A549 (cell line): ENCODE data around the gene SMS. TPM values are rescaled to one million over a fixed set of nuclear protein-coding genes. Genes with fewer than 3 reads are reported as not detected.

Source experiments
- ATAC-seq, 2 experiments: fragments of 200-7000 bp in 1 of 2; fragments of >200 bp in 1 of 2; cut with Nextera tagmentation in 1 of 2; cut with Tn5 transposase in 1 of 2; 3 replicates each; pipeline versions ENCODE4 v1.8.0 to v1.9.1; 2018 to 2020; ENCODE audit warnings: mild to moderate bottlenecking in 1 of 2, moderate library complexity in 1 of 2
- CTCF ChIA-PET: fragments of 300-600 bp; sonication (Branson Sonifier 250); formaldehyde crosslinking; extraction: SDS; loops from one replicate; lab custom pipeline; 2021; ENCODE audit warnings: antibody characterized with exemption, inconsistent platforms; lab: Yijun Ruan, JAX
- POLR2A ChIA-PET: fragments of 350-600 bp; formaldehyde crosslinking; extraction: SDS; loops from one replicate; lab custom pipeline; 2021; ENCODE audit warnings: antibody characterized with exemption, inconsistent platforms; lab: Yijun Ruan, JAX
- DNase-seq, 2 experiments: peaks; one replicate each; pipeline versions ENCODE4 v3.0.0 to v3.0.0-alpha.2; 2011 to 2016; ENCODE audit warnings: low read depth in 1 of 2, low spot score in 1 of 2
- FAIRE-seq: peaks from 2 replicates; lab custom pipeline; 2011; peaks lifted over from hg19 to GRCh38; lab: Jason Lieb, UNC
- H3K27ac ChIP-seq, 2 experiments: fragments of >200 bp; sonication (Bioruptor Twin); formaldehyde crosslinking; 3 replicates each; pipeline ENCODE4 v1.5.1; 2016 to 2017
- H3K4me1 ChIP-seq: fragments of >200 bp; sonication (Bioruptor Twin); formaldehyde crosslinking; 3 replicates; pipeline ENCODE4 v1.6.1; 2016
- H3K4me2 ChIP-seq: fragments of >200 bp; sonication (Bioruptor Twin); formaldehyde crosslinking; 3 replicates; pipeline ENCODE4 v1.6.1; 2016
- H3K4me3 ChIP-seq: fragments of >200 bp; sonication (Bioruptor Twin); formaldehyde crosslinking; 3 replicates; pipeline ENCODE4 v1.5.1; 2016
- H3K9me3 ChIP-seq: fragments of >200 bp; sonication (Bioruptor Twin); formaldehyde crosslinking; 3 replicates; pipeline ENCODE4 v1.6.1; 2016
- BCL3 ChIP-seq: fragments of >200 bp; sonication (Bioruptor Twin); formaldehyde crosslinking; IDR thresholded peaks from 3 replicates; pipeline ENCODE4 v1.6.1; 2016
- BHLHE40 ChIP-seq: IDR thresholded peaks from 2 replicates; pipeline ENCODE4 v1.6.1; 2012; ENCODE audit warnings: low read depth, low read length, inconsistent platforms
- CBX8 ChIP-seq: fragments of 200-600 bp; sonication (generic); IDR thresholded peaks from 2 replicates; pipeline ENCODE4 v1.6.1; 2016
- CHD2 ChIP-seq: fragments of 150-350 bp; IDR thresholded peaks from 2 replicates; pipeline ENCODE4 v1.6.1; 2014; ENCODE audit warnings: low read length; ENCODE audit not compliant: partially characterized antibody
- CTCF ChIP-seq: fragments of >200 bp; sonication (Bioruptor Twin); formaldehyde crosslinking; IDR thresholded peaks from 3 replicates; pipeline ENCODE4 v1.5.1; 2016
- HDAC2 ChIP-seq: fragments of 200-600 bp; sonication (generic); IDR thresholded peaks from 2 replicates; pipeline ENCODE4 v1.6.1; 2016
- HOXB5 ChIP-seq: fragments of 250-450 bp; sonication (Bioruptor Pico); IDR thresholded peaks from 2 replicates; pipeline ENCODE4 v1.5.0; 2020; ENCODE audit warnings: mild to moderate bottlenecking, moderate library complexity
- KDM5A ChIP-seq: fragments of 200-600 bp; sonication (generic); IDR thresholded peaks from 2 replicates; pipeline ENCODE4 v1.6.1; 2016; ENCODE audit warnings: antibody characterized with exemption, mild to moderate bottlenecking
- NPAS2 ChIP-seq: fragments of 250-450 bp; sonication (Bioruptor Pico); IDR thresholded peaks from 2 replicates; pipeline ENCODE4 v1.8.0; 2022; ENCODE audit warnings: mild to moderate bottlenecking, moderate library complexity, borderline replicate concordance
- POLR2A ChIP-seq: IDR thresholded peaks from 2 replicates; pipeline ENCODE4 v1.6.1; 2012; ENCODE audit warnings: mild to moderate bottlenecking, low read length
- RAD21 ChIP-seq, 2 experiments: fragments of >200 bp in 1 of 2; sonication (Bioruptor Twin) in 1 of 2; formaldehyde crosslinking in 1 of 2; IDR thresholded peaks in 1 of 2; conservative IDR thresholded peaks in 1 of 2; 2 replicates in 1 of 2; 3 replicates in 1 of 2; pipeline ENCODE4 v1.6.1; 2012 to 2018; ENCODE audit warnings: inconsistent platforms in 1 of 2
- RARB ChIP-seq: fragments of 250-450 bp; sonication (Bioruptor Pico); IDR thresholded peaks from 2 replicates; pipeline ENCODE4 v1.8.0; 2021; ENCODE audit warnings: mild to moderate bottlenecking, moderate library complexity
- RCOR1 ChIP-seq: fragments of 150-350 bp; IDR thresholded peaks from 2 replicates; pipeline ENCODE4 v1.6.1; 2014; ENCODE audit warnings: antibody characterized with exemption, low read length, low read depth
- REST ChIP-seq: fragments of 200-600 bp; sonication (generic); IDR thresholded peaks from 2 replicates; pipeline ENCODE4 v1.6.1; 2016; ENCODE audit warnings: antibody characterized with exemption, mild to moderate bottlenecking, moderate library complexity
- SMC3 ChIP-seq: fragments of >200 bp; sonication (Bioruptor Twin); formaldehyde crosslinking; IDR thresholded peaks from 3 replicates; pipeline ENCODE4 v1.6.1; 2018; ENCODE audit warnings: inconsistent platforms
- TFCP2L1 ChIP-seq: fragments of 250-450 bp; sonication (Bioruptor Pico); IDR thresholded peaks from 2 replicates; pipeline ENCODE4 v1.5.0; 2021; ENCODE audit warnings: mild to moderate bottlenecking
- TP53 ChIP-seq: fragments of 250-450 bp; sonication (Bioruptor Pico); IDR thresholded peaks from 2 replicates; pipeline ENCODE4 v1.5.0; 2021; ENCODE audit warnings: mild to moderate bottlenecking, moderate library complexity
- ZFP36 ChIP-seq: fragments of 450-650 bp; IDR thresholded peaks from 2 replicates; pipeline ENCODE4 v1.6.1; 2014; ENCODE audit warnings: borderline replicate concordance; ENCODE audit not compliant: partially characterized antibody
- ZNF302 ChIP-seq: fragments of 250-450 bp; sonication (Bioruptor Pico); IDR thresholded peaks from 2 replicates; pipeline ENCODE4 v1.9.0; 2021; ENCODE audit warnings: inconsistent platforms, mild to moderate bottlenecking, moderate library complexity
- WGBS: methylation state at CpG from one replicate; pipeline ENCODE4 v1.1.6; 2017; ENCODE audit errors: missing lambda C conversion rate; 5-methylcytosine and 5-hydroxymethylcytosine counted together
- polyA plus RNA-seq, 4 experiments: library from polyadenylated mRNA; depleted of rRNA in 3 of 4; stranded (reverse); fragments of >200 nt; fragmentation: RNase III in 1 of 4; extraction: RNeasy Plus Mini Kit Qiagen cat#74134 plus additional on column Dnase treatment in 1 of 4; gene quantifications; 2 replicates in 3 of 4; 3 replicates in 1 of 4; pipeline ENCODE4 v1.2.3, GENCODE V29; 2011 to 2017

SMS gene
- polyA plus RNA-seq, 2 of the 4 experiments (the other 2 are of a cell fraction) = 129 to 180 TPM

- TF ChIP-seq CTCF = no peak
- no peak for TF ChIP-seq BHLHE40
- TF ChIP-seq HOXB5 (CRISPR knock-in tag) = no peak
- no peak for TF ChIP-seq CBX8
- no peak for TF ChIP-seq HDAC2
- TF ChIP-seq KDM5A = no peak
- no peak for TF ChIP-seq SMC3
- TF ChIP-seq REST = no peak
Observed at GRCh38 chrX:21990832-21991231, 50.3 kb downstream of the SMS start (continued).

GRCh38 chrX:21991504-21991903 is 51.0 kb downstream of the SMS start:
- CTCF ChIA-PET = no interaction called here
- ATAC-seq (no peak), FAIRE-seq (no peak), DNase-seq (no peak)
- no peak overlapping the region for H3K27ac ChIP-seq
- TF ChIP-seq ZFP36 = no peak
- no peak for TF ChIP-seq CHD2
- TF ChIP-seq ZNF302 = no peak
- no peak for TF ChIP-seq RAD21 (conservative IDR thresholded peaks at IDR 0.05 in 1 of 2, IDR thresholded peaks at IDR 0.05 in 1 of 2)
- no peak for TF ChIP-seq NPAS2 (CRISPR knock-in tag)
- TF ChIP-seq BCL3 = no peak
- TF ChIP-seq RCOR1 = no peak
- WGBS = 90% methylated on average over 3 of the region's 3 CpGs
- no peak overlapping the region for H3K4me3 ChIP-seq
- no peaks in the 10 kb centered on the region for H3K9me3 ChIP-seq
- POLR2A ChIA-PET = no interaction called here
- H3K4me1 ChIP-seq = peaks cover 5% of the 10 kb centered on the region
- H3K4me2 ChIP-seq = no peak overlapping the region

- ChIA-PET POLR2A (no interaction called here), CTCF (no interaction called here)
- Histone ChIP-seq H3K9me3 (no peaks in the 10 kb centered on the region), H3K4me3 (no peak overlapping the region), H3K4me1 (peaks cover 9% of the 10 kb centered on the region; the same call in 2 of the 3 replicates), H3K4me2 (no peak overlapping the region), H3K27ac (no peak overlapping the region)
- 92% methylated on average over 8 of the region's 8 CpGs for WGBS
- no peak for ATAC-seq
- TF ChIP-seq TP53 (CRISPR knock-in tag) (no peak), TFCP2L1 (no peak), POLR2A (no peak), RARB (CRISPR knock-in tag) (no peak)
- no peak for DNase-seq
- FAIRE-seq = no peak
Observed at GRCh38 chrX:21993265-21993664, 52.8 kb downstream of the SMS start.
